ENCODE results near the gene SMG7.

GRCh38 chr1:183575606-183576005 is 103.3 kb downstream of the SMG7 start:
- no peak for TF ChIP-seq GATA2 (IDR thresholded peaks at IDR 0.05; ENCODE audit: low read depth, low read length)
- TF ChIP-seq GATA3 (IDR thresholded peaks at IDR 0.05; ENCODE audit: low read depth, low read length), result no peak
